Measurements from ENCODE around the gene URB2.
"Not testable (repeated sequence)": the region's sequence is repeated elsewhere in the genome, so short reads cannot be mapped to it uniquely, and the experiment has no call there.

URB2 gene

GRCh38 chr1:229594227-229595008 is 31.6 kb upstream of the URB2 start:
- Histone ChIP-seq H3K27ac (ENCODE audit: low read length) (no peak overlapping the region), H3K27me3 (ENCODE audit: control insufficient read depth, insufficient read depth, low read length) (no peaks in the 10 kb centered on the region), H3K36me3 (ENCODE audit: control insufficient read depth, insufficient read depth, low read length) (peaks cover 12% of the 10 kb centered on the region), H3K4me3 (ENCODE audit: low read length) (no peak overlapping the region), H3K4me1 (ENCODE audit: control insufficient read depth, insufficient read depth, low read length) (no peaks in the 10 kb centered on the region; the same call in 1 of the 2 replicates), H3K9me3 (ENCODE audit: control insufficient read depth, insufficient read depth, low read length) (no peaks in the 10 kb centered on the region)
- no CpG with 5 or more reads among the region's 34 CpGs for WGBS (ENCODE audit: insufficient coverage, insufficient read length)
- DNase-seq (ENCODE audit: low read depth, low spot score) = no peak

- H3K27me3 ChIP-seq (ENCODE audit: control insufficient read depth, insufficient read depth, low read length); H3K27ac ChIP-seq (ENCODE audit: low read length); H3K9me3 ChIP-seq (ENCODE audit: control insufficient read depth, insufficient read depth, low read length); H3K4me1 ChIP-seq (ENCODE audit: control insufficient read depth, insufficient read depth, low read length); H3K4me3 ChIP-seq (ENCODE audit: low read length); DNase-seq (ENCODE audit: low read depth, low spot score): not testable (repeated sequence)
- no CpG with 5 or more reads among the region's 7 CpGs for WGBS (ENCODE audit: insufficient coverage, insufficient read length)
- peaks cover 12% of the 10 kb centered on the region for H3K36me3 ChIP-seq (ENCODE audit: control insufficient read depth, insufficient read depth, low read length)
These were observed 30.2 kb upstream of the URB2 start for GRCh38 chr1:229595876-229596275.

GRCh38 chr1:229596925-229597699 is 28.9 kb upstream of the URB2 start:
- H3K27ac ChIP-seq (ENCODE audit: low read length) = no peak overlapping the region
- no CpG with 5 or more reads among the region's 7 CpGs for WGBS (ENCODE audit: insufficient coverage, insufficient read length)
- no peaks in the 10 kb centered on the region for H3K27me3 ChIP-seq (ENCODE audit: control insufficient read depth, insufficient read depth, low read length)
- H3K9me3 ChIP-seq (ENCODE audit: control insufficient read depth, insufficient read depth, low read length) = no peaks in the 10 kb centered on the region
- no peak for DNase-seq (ENCODE audit: low read depth, low spot score)
- no peak overlapping the region for H3K4me3 ChIP-seq (ENCODE audit: low read length)
- peaks cover 12% of the 10 kb centered on the region for H3K36me3 ChIP-seq (ENCODE audit: control insufficient read depth, insufficient read depth, low read length)
- no peaks in the 10 kb centered on the region; the same call in none of the 2 replicates for H3K4me1 ChIP-seq (ENCODE audit: control insufficient read depth, insufficient read depth, low read length)

DNA sequence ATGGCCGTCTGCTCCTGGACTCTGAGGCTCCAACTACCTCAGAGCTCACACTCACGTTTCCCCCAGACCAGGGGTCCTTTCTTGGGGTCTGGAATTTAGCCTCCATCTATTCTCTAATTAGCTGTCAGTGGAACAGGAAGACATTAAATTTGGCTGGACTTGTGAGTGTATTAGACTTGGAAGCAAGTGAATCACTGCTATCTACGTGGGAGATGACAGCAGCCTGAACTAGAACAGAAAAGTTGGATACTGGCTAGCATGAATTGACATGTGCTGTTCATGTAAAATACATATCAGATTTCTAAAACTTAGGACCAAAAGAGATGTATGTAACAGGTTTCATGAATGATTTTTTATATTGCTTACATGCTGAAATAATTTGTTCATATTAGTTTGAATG is 28.2 kb upstream of the URB2 start:
- no CpG with 5 or more reads among the region's 3 CpGs for WGBS (ENCODE audit: insufficient coverage, insufficient read length)
- Histone ChIP-seq H3K9me3 (ENCODE audit: control insufficient read depth, insufficient read depth, low read length) (no peaks in the 10 kb centered on the region), H3K4me3 (ENCODE audit: low read length) (no peak overlapping the region), H3K36me3 (ENCODE audit: control insufficient read depth, insufficient read depth, low read length) (peaks cover 17% of the 10 kb centered on the region), H3K4me1 (ENCODE audit: control insufficient read depth, insufficient read depth, low read length) (no peaks in the 10 kb centered on the region; the same call in none of the 2 replicates), H3K27ac (ENCODE audit: low read length) (no peak overlapping the region), H3K27me3 (ENCODE audit: control insufficient read depth, insufficient read depth, low read length) (peaks cover 1% of the 10 kb centered on the region; the same call in 1 of the 2 replicates)
- no peak for DNase-seq (ENCODE audit: low read depth, low spot score)

DNA sequence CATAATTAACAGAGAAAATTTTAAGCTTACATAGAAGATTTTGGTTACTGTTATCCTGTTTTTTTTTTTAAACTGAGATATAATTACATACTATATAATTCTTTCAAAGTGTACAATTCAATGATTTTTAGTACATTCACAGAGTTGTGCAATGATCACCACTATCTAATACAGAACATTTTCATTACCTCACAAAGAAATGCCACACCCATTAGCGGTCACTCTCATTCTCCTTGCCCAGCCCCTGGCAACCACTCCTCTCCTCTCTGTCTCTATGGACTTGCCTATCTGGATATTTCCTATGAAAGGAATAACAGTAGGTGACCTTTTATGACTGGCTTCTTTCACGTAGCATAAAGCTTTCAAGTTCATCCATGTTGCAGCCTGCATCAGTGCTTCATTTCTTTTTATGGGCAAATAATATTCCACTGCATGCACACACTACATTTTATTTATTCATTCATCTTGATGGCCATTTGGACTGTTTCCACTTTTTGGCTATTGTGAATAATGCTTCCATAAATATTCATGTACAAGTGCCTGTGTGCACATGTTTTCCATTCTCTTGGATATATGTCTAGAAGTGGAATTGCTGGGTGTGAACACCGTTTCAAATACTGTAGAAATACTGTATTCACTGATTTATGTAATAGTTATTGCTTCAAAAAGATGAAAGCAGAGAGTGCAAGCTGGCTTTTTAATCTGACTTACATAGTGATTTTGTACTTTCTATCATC is 26.7 kb upstream of the URB2 start:
- DNase-seq (ENCODE audit: low read depth, low spot score) = no peak
- Histone ChIP-seq H3K27me3 (ENCODE audit: control insufficient read depth, insufficient read depth, low read length) (peaks cover 1% of the 10 kb centered on the region; the same call in 1 of the 2 replicates), H3K9me3 (ENCODE audit: control insufficient read depth, insufficient read depth, low read length) (no peaks in the 10 kb centered on the region), H3K4me1 (ENCODE audit: control insufficient read depth, insufficient read depth, low read length) (no peaks in the 10 kb centered on the region; the same call in 1 of the 2 replicates), H3K27ac (ENCODE audit: low read length) (no peak overlapping the region), H3K36me3 (ENCODE audit: control insufficient read depth, insufficient read depth, low read length) (peaks cover 9% of the 10 kb centered on the region), H3K4me3 (ENCODE audit: low read length) (no peak overlapping the region)
- no CpG with 5 or more reads among the region's 3 CpGs for WGBS (ENCODE audit: insufficient coverage, insufficient read length)

GRCh38 chr1:229600229-229600628 is 25.8 kb upstream of the URB2 start:
- Histone ChIP-seq H3K27me3 (ENCODE audit: control insufficient read depth, insufficient read depth, low read length) (peaks cover 1% of the 10 kb centered on the region; the same call in 1 of the 2 replicates), H3K9me3 (ENCODE audit: control insufficient read depth, insufficient read depth, low read length) (no peaks in the 10 kb centered on the region), H3K27ac (ENCODE audit: low read length) (no peak overlapping the region), H3K36me3 (ENCODE audit: control insufficient read depth, insufficient read depth, low read length) (peaks cover 5% of the 10 kb centered on the region), H3K4me1 (ENCODE audit: control insufficient read depth, insufficient read depth, low read length) (no peaks in the 10 kb centered on the region; the same call in 1 of the 2 replicates), H3K4me3 (ENCODE audit: low read length) (no peak overlapping the region)
- DNase-seq (ENCODE audit: low read depth, low spot score) = no peak
- WGBS (ENCODE audit: insufficient coverage, insufficient read length) = no CpG with 5 or more reads among the region's 5 CpGs

DNA sequence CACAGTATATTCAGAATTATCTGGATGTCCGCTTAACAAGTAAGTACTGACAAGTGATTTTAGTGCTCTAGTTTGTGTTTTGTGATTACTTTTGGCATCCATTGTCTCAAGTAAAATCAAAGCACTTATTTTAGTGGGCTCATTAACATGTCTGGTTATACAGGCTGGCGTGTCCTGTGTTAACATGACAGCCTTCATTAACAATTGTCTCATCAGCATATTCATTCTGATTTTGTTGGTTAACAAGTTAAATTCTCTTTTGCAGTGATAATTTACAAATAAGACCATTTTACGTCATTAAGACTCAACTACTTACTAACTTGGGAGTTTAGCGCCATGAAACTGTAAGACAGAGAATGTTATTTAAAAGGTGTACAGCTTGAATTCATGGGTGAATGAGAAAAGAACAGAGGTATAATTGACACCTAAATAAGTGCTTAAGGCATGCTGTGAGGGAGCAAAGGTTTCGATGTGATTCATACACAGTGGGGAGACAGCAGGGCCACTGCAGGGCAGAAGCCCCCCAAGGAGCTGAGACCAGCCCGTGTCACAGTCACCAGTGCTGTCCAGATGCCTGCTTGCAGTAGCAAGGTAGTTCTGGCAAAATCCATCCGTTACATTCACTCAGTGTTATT is 22.6 kb upstream of the URB2 start:
- Histone ChIP-seq H3K4me1 (ENCODE audit: control insufficient read depth, insufficient read depth, low read length) (no peaks in the 10 kb centered on the region; the same call in 1 of the 2 replicates), H3K9me3 (ENCODE audit: control insufficient read depth, insufficient read depth, low read length) (no peaks in the 10 kb centered on the region), H3K4me3 (ENCODE audit: low read length) (no peak overlapping the region), H3K36me3 (ENCODE audit: control insufficient read depth, insufficient read depth, low read length) (peaks cover 5% of the 10 kb centered on the region), H3K27ac (ENCODE audit: low read length) (no peak overlapping the region), H3K27me3 (ENCODE audit: control insufficient read depth, insufficient read depth, low read length) (peaks cover 1% of the 10 kb centered on the region; the same call in 1 of the 2 replicates)
- no CpG with 5 or more reads among the region's 7 CpGs for WGBS (ENCODE audit: insufficient coverage, insufficient read length)
- no peak for DNase-seq (ENCODE audit: low read depth, low spot score)

DNA sequence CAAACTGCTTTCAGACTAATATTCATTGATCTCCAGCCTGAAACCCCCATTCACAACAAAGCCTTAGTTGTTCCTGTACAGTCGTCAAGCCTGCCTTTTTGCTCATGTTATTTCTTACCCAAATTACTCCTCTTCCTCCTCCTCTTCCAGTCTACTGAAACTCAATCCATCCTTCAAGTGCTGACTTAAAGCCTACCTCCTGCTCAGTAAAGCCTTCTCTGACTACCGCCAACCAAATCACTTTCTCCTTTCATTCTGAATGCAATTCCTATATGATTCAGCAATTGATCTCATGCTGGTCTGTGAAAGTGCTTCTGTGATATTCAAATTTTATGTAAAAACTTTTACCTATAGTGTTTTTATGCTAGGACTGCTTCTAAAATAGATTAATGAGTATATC is 18.7 kb upstream of the URB2 start:
- H3K27me3 ChIP-seq (ENCODE audit: control insufficient read depth, insufficient read depth, low read length) = peaks cover 1% of the 10 kb centered on the region; the same call in 1 of the 2 replicates
- H3K4me3 ChIP-seq (ENCODE audit: low read length) = no peak overlapping the region
- H3K36me3 ChIP-seq (ENCODE audit: control insufficient read depth, insufficient read depth, low read length) = peaks cover 2% of the 10 kb centered on the region
- H3K4me1 ChIP-seq (ENCODE audit: control insufficient read depth, insufficient read depth, low read length) = no peaks in the 10 kb centered on the region
- no peaks in the 10 kb centered on the region for H3K9me3 ChIP-seq (ENCODE audit: control insufficient read depth, insufficient read depth, low read length)
- no CpG with 5 or more reads among the region's 2 CpGs for WGBS (ENCODE audit: insufficient coverage, insufficient read length)
- H3K27ac ChIP-seq (ENCODE audit: low read length) = no peak overlapping the region
- no peak for DNase-seq (ENCODE audit: low read depth, low spot score)

GRCh38 chr1:229608590-229608989 is 17.5 kb upstream of the URB2 start:
- Histone ChIP-seq H3K4me3 (ENCODE audit: low read length) (no peak overlapping the region), H3K36me3 (ENCODE audit: control insufficient read depth, insufficient read depth, low read length) (peaks cover 3% of the 10 kb centered on the region; the same call in 1 of the 2 replicates), H3K27ac (ENCODE audit: low read length) (no peak overlapping the region), H3K27me3 (ENCODE audit: control insufficient read depth, insufficient read depth, low read length) (no peaks in the 10 kb centered on the region), H3K4me1 (ENCODE audit: control insufficient read depth, insufficient read depth, low read length) (no peaks in the 10 kb centered on the region), H3K9me3 (ENCODE audit: control insufficient read depth, insufficient read depth, low read length) (no peaks in the 10 kb centered on the region)
- WGBS (ENCODE audit: insufficient coverage, insufficient read length) = no CpG with 5 or more reads among the region's 2 CpGs
- no peak for DNase-seq (ENCODE audit: low read depth, low spot score)

- H3K9me3 ChIP-seq (ENCODE audit: control insufficient read depth, insufficient read depth, low read length) = no peaks in the 10 kb centered on the region
- no peaks in the 10 kb centered on the region for H3K27me3 ChIP-seq (ENCODE audit: control insufficient read depth, insufficient read depth, low read length)
- no peaks in the 10 kb centered on the region for H3K4me1 ChIP-seq (ENCODE audit: control insufficient read depth, insufficient read depth, low read length)
- H3K4me3 ChIP-seq (ENCODE audit: low read length) = no peak overlapping the region
- peaks cover 3% of the 10 kb centered on the region; the same call in 1 of the 2 replicates for H3K36me3 ChIP-seq (ENCODE audit: control insufficient read depth, insufficient read depth, low read length)
- WGBS (ENCODE audit: insufficient coverage, insufficient read length) = no CpG with 5 or more reads among the region's 5 CpGs
- DNase-seq (ENCODE audit: low read depth, low spot score) = no peak
- no peak overlapping the region for H3K27ac ChIP-seq (ENCODE audit: low read length)
These were observed 12.1 kb upstream of the URB2 start for GRCh38 chr1:229613938-229614337.

All from iPS DF 6.9 (cell line).